ENCODE measurements around the gene PFKFB1. TPM values are rescaled to one million over a fixed set of nuclear protein-coding genes. Genes with fewer than 3 reads are reported as not detected.

PFKFB1 gene
- polyA plus RNA-seq (2011; rRNA removed) (0.28 and 0.29 TPM in 2 replicates), polyA plus RNA-seq (2017; fragmentation: RNase III; extraction: RNeasy Plus Mini Kit Qiagen cat#74134 plus additional on column Dnase treatment) (0.04 to 0.13 TPM (median 0.11 TPM) in 3 replicates), polyA minus RNA-seq (2011; rRNA and poly(A)+ RNA removed) (0.34 TPM in 1 of 2 replicates, not detected in the other)
- polyA plus RNA-seq (2012; cell fraction: cytosol; rRNA removed) = 0.12 and 0.14 TPM in 2 replicates
- polyA plus RNA-seq (2012; cell fraction: nucleus; rRNA removed) = 0.20 TPM in 2 replicates

DNA sequence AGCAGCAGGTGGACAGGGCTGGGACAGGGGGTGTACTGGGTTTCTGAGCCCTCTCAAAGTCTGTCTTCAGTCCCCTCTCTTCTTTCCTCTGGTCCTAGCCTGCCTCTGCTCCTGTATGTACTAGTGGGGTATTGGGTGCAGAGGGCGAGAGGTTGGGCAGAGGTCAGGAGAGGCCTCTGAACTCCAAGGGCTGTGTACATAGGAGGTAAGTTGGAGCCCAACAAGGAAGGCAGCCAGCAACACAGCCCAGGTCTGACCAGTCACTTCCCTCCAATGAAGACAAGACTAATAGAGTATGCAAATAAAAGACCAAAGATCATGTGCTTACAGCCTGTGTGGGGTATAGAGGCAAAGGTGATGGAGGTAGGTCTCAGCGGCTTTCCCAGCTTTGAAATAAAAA, at the start of gene PFKFB1:
PFKFB1 (minus strand) TSS at position 90 of the 400 bp plus-strand sequence. CDS start 181 bp downstream, outside the sequence.
- ATAC-seq = no peak
- Histone ChIP-seq H3K4me2 (no peak within 1 kb of the TSS), H3K27ac (no peak within 1 kb of the TSS), H3K9me3 (no peaks in the 10 kb centered on the region), H3K4me3 (no peak within 1 kb of the TSS), H3K4me1 (no peaks in the 10 kb centered on the region)
- POLR2A ChIA-PET = no interaction called here
- TF ChIP-seq, protein P1, sequence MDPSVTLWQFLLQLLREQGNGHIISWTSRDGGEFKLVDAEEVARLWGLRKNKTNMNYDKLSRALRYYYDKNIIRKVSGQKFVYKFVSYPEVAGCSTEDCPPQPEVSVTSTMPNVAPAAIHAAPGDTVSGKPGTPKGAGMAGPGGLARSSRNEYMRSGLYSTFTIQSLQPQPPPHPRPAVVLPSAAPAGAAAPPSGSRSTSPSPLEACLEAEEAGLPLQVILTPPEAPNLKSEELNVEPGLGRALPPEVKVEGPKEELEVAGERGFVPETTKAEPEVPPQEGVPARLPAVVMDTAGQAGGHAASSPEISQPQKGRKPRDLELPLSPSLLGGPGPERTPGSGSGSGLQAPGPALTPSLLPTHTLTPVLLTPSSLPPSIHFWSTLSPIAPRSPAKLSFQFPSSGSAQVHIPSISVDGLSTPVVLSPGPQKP (IDR thresholded peaks at IDR 0.05; ENCODE audit: low read depth, low read length) = no peak
- TF ChIP-seq CEBPB (IDR thresholded peaks at IDR 0.05) = no peak
- no peak for TF ChIP-seq MAFK (IDR thresholded peaks at IDR 0.05; ENCODE audit: partially characterized antibody)
- TF ChIP-seq RARB (CRISPR knock-in tag; IDR thresholded peaks at IDR 0.05) = no peak
- no peak for TF ChIP-seq ZSCAN20 (CRISPR knock-in tag; IDR thresholded peaks at IDR 0.05)
- no peak for TF ChIP-seq CBX8 (IDR thresholded peaks at IDR 0.05)
- FAIRE-seq = no peak
- WGBS (ENCODE audit: missing lambda C conversion rate) = 39% methylated on average over 2 of the region's 2 CpGs
- no peak for DNase-seq (ENCODE audit: low read depth in 1 of 2, low spot score in 1 of 2)
- CTCF ChIA-PET = interaction anchor here (1.0 kb wide), 1 partner anchor 87 kb away, joined by 3 read pairs; no protein-coding TSS in a partner anchor

DNA sequence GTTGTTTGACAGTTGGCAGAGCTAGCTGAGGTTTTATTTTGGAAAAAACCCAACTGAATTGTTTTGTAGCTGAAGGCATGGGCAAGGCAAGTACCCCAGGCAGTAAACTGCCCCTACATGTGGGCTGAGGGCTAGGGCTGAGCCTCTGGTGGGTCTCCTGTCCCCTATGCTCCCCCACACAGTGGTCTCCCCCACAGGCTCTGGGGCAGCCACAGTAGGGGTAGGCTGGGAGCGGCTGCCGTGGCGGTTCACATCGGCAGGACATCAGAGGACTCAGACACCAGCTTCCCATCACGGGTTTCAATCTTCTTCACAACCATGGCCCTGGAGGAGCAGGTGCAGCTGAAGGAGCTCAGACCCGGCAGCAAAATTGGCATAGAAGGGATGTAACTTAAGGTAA, 47.5 kb upstream of the PFKFB1 start:
- WGBS (ENCODE audit: missing lambda C conversion rate) = 30% methylated on average over 3 of the region's 6 CpGs
- Histone ChIP-seq H3K9me3 (no peaks in the 10 kb centered on the region), H3K4me2 (no peak overlapping the region), H3K27ac (no peak overlapping the region), H3K4me3 (no peak overlapping the region), H3K4me1 (no peaks in the 10 kb centered on the region)
- no peak for TF ChIP-seq KDM5A (IDR thresholded peaks at IDR 0.05)
- TF ChIP-seq POLR2AphosphoS2 (conservative IDR thresholded peaks at IDR 0.05; ENCODE audit: low read length) = no peak
- no peak for TF ChIP-seq TP53 (CRISPR knock-in tag; IDR thresholded peaks at IDR 0.05)
- no peak for TF ChIP-seq HEYL (CRISPR knock-in tag; IDR thresholded peaks at IDR 0.05)
- no peak for TF ChIP-seq NPAS2 (CRISPR knock-in tag; IDR thresholded peaks at IDR 0.05; ENCODE audit: borderline replicate concordance)
- no peak for TF ChIP-seq CHD4 (IDR thresholded peaks at IDR 0.05; ENCODE audit: borderline replicate concordance)
- TF ChIP-seq, protein P2, sequence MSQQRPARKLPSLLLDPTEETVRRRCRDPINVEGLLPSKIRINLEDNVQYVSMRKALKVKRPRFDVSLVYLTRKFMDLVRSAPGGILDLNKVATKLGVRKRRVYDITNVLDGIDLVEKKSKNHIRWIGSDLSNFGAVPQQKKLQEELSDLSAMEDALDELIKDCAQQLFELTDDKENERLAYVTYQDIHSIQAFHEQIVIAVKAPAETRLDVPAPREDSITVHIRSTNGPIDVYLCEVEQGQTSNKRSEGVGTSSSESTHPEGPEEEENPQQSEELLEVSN (IDR thresholded peaks at IDR 0.05; ENCODE audit: borderline replicate concordance, low read depth) = no peak
- no peak for TF ChIP-seq JUN (IDR thresholded peaks at IDR 0.05)
- TF ChIP-seq SMC3 (IDR thresholded peaks at IDR 0.05) = no peak
- TF ChIP-seq CBX8 (IDR thresholded peaks at IDR 0.05) = no peak
- TF ChIP-seq POLR2A (IDR thresholded peaks at IDR 0.05; ENCODE audit: low read length) = no peak
- TF ChIP-seq, protein P3, sequence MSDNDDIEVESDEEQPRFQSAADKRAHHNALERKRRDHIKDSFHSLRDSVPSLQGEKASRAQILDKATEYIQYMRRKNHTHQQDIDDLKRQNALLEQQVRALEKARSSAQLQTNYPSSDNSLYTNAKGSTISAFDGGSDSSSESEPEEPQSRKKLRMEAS (IDR thresholded peaks at IDR 0.05) = no peak
- TF ChIP-seq, protein P4, sequence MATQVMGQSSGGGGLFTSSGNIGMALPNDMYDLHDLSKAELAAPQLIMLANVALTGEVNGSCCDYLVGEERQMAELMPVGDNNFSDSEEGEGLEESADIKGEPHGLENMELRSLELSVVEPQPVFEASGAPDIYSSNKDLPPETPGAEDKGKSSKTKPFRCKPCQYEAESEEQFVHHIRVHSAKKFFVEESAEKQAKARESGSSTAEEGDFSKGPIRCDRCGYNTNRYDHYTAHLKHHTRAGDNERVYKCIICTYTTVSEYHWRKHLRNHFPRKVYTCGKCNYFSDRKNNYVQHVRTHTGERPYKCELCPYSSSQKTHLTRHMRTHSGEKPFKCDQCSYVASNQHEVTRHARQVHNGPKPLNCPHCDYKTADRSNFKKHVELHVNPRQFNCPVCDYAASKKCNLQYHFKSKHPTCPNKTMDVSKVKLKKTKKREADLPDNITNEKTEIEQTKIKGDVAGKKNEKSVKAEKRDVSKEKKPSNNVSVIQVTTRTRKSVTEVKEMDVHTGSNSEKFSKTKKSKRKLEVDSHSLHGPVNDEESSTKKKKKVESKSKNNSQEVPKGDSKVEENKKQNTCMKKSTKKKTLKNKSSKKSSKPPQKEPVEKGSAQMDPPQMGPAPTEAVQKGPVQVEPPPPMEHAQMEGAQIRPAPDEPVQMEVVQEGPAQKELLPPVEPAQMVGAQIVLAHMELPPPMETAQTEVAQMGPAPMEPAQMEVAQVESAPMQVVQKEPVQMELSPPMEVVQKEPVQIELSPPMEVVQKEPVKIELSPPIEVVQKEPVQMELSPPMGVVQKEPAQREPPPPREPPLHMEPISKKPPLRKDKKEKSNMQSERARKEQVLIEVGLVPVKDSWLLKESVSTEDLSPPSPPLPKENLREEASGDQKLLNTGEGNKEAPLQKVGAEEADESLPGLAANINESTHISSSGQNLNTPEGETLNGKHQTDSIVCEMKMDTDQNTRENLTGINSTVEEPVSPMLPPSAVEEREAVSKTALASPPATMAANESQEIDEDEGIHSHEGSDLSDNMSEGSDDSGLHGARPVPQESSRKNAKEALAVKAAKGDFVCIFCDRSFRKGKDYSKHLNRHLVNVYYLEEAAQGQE (IDR thresholded peaks at IDR 0.05) = no peak
- no peak for TF ChIP-seq ZC3H11A (IDR thresholded peaks at IDR 0.05)
- ATAC-seq = no peak
- CTCF ChIA-PET = interaction anchor here (0.6 kb wide), 1 partner anchor 1908 kb away, joined by 4 read pairs; no protein-coding TSS in a partner anchor
- FAIRE-seq = no peak
- POLR2A ChIA-PET = no interaction called here
- no peak for DNase-seq (ENCODE audit: low read depth in 1 of 2, low spot score in 1 of 2)

DNA sequence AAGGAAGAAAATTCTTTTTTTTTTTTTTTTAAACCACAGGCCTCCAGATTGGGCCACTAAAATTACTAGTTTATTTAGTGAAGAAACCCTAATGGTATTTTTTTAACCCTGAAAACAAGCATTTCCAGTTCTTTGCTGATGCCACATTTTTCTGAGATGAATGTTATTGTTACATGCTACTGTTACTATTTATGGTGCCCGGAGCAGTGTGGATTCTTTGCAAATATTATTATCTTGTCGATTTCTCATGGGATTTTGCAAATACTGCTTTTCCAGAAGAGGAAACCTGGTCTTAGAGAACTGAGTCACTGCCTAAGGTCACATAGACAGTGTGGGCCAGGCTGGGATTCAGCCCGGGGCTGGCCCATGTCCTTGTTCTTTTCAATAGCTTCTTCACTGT, 45.5 kb upstream of the PFKFB1 start:
- ATAC-seq (no peak), DNase-seq (ENCODE audit: low read depth in 1 of 2, low spot score in 1 of 2) (no peak), FAIRE-seq (no peak)
- Histone ChIP-seq H3K9me3 (no peaks in the 10 kb centered on the region), H3K4me1 (no peaks in the 10 kb centered on the region), H3K27ac (no peak overlapping the region), H3K4me3 (no peak overlapping the region), H3K4me2 (no peak overlapping the region)
- ChIA-PET CTCF (no interaction called here), POLR2A (no interaction called here)
- no peak for TF ChIP-seq MYC (IDR thresholded peaks at IDR 0.05; ENCODE audit: borderline replicate concordance, low read length)
- TF ChIP-seq HOXA7 (CRISPR knock-in tag; IDR thresholded peaks at IDR 0.05) = no peak
- TF ChIP-seq SMC3 (IDR thresholded peaks at IDR 0.05) = no peak
- no peak for TF ChIP-seq NPAS2 (CRISPR knock-in tag; IDR thresholded peaks at IDR 0.05; ENCODE audit: borderline replicate concordance)
- TF ChIP-seq CHD2 (IDR thresholded peaks at IDR 0.05; ENCODE audit: low read length, partially characterized antibody) = no peak
- TF ChIP-seq ZSCAN20 (CRISPR knock-in tag; IDR thresholded peaks at IDR 0.05) = no peak
- TF ChIP-seq ZFP36 (IDR thresholded peaks at IDR 0.05; ENCODE audit: borderline replicate concordance, partially characterized antibody) = no peak
- TF ChIP-seq TP53 (CRISPR knock-in tag; IDR thresholded peaks at IDR 0.05) = no peak
- 29% methylated on average over 3 of the region's 3 CpGs for WGBS (ENCODE audit: missing lambda C conversion rate)
